GM20431 (cell line): ENCODE results near the gene ELP5.

Experiments used
- in situ Hi-C: fragments of 300-500 bp; cut with MseI, MboI; formaldehyde crosslinking; loops from one replicate; pipeline ENCODE4 v1.15.0; 2020; ENCODE audit warnings: low sequenced_read_pairs; ENCODE audit not compliant: unreplicated experiment

The ELP5 gene

GRCh38 chr17:7249830-7250229 is 2.2 kb upstream of the ELP5 start:
- in situ Hi-C loops = no loop called here

GRCh38 chr17:7250695-7251627 is 1.1 kb upstream of the ELP5 start:
- in situ Hi-C loops = no loop called here

- in situ Hi-C loops = no loop called here
Observed at GRCh38 chr17:7251661-7252175, 297 bp upstream of the ELP5 start, which contains the start of gene CTDNEP1. CTDNEP1 (minus strand) TSS chr17:7251734; CDS start chr17:7251296, 438 bp downstream.

- in situ Hi-C loops = no loop called here
Observed at GRCh38 chr17:7253082-7253481, 1.1 kb downstream of the ELP5 start.

GRCh38 chr17:7254511-7254910 is 2.5 kb downstream of the ELP5 start:
- in situ Hi-C loops = no loop called here

GRCh38 chr17:7256766-7257456 is 4.9 kb downstream of the ELP5 start:
- in situ Hi-C loops = no loop called here

- in situ Hi-C loops = no loop called here
Observed at GRCh38 chr17:7258731-7259554, 6.9 kb downstream of the ELP5 start.

- in situ Hi-C loops = no loop called here
Observed at GRCh38 chr17:7259555-7259889, 7.5 kb downstream of the ELP5 start.

- in situ Hi-C loops = no loop called here
Observed at GRCh38 chr17:7260151-7260550, 8.1 kb downstream of the ELP5 start.

- in situ Hi-C loops = no loop called here
Observed at GRCh38 chr17:7260651-7261378, 8.8 kb downstream of the ELP5 start.

GRCh38 chr17:7261379-7262191 is 9.6 kb downstream of the ELP5 start:
- in situ Hi-C loops = no loop called here

GRCh38 chr17:7262192-7262934 is 10.3 kb downstream of the ELP5 start, which contains the start of gene CLDN7:
CLDN7 (minus strand) TSS chr17:7262478; CDS start chr17:7262043, 435 bp downstream.
- in situ Hi-C loops = no loop called here

GRCh38 chr17:7262935-7263800 is 11.2 kb downstream of the ELP5 start:
- in situ Hi-C loops = no loop called here

GRCh38 chr17:7263801-7264078 is 11.7 kb downstream of the ELP5 start:
- in situ Hi-C loops = no loop called here

GRCh38 chr17:7266784-7267183 is 14.8 kb downstream of the ELP5 start:
- in situ Hi-C loops = no loop called here

GRCh38 chr17:7279448-7279847 is 27.4 kb downstream of the ELP5 start:
- in situ Hi-C loops = loop anchor here (25.0 kb wide), 1 partner anchor 217 kb away; no protein-coding TSS in a partner anchor

- in situ Hi-C loops = loop anchor here (25.0 kb wide), 1 partner anchor 218 kb away; no protein-coding TSS in a partner anchor
Observed at GRCh38 chr17:7280519-7281073, 28.6 kb downstream of the ELP5 start.
